BE2C (cell line): ENCODE data around the gene DPPA4.

Experiments
- DNase-seq: peaks from one replicate; pipeline ENCODE4 v3.0.0-alpha.2; 2020
- H3K27me3 ChIP-seq: fragments of 250-450 bp; sonication (Bioruptor Pico); 2 replicates; pipeline ENCODE4 v1.5.1; 2020; ENCODE audit warnings: mild to moderate bottlenecking
- H3K36me3 ChIP-seq: fragments of 250-450 bp; sonication (Bioruptor Pico); 2 replicates; pipeline ENCODE4 v1.5.1; 2020; ENCODE audit warnings: mild to moderate bottlenecking
- H3K4me1 ChIP-seq: fragments of 250-450 bp; sonication (Bioruptor Pico); 2 replicates; pipeline ENCODE4 v1.5.1; 2020
- H3K4me3 ChIP-seq: 2 replicates; pipeline ENCODE4 v1.5.1; 2011; ENCODE audit warnings: low read depth, low read length
- H3K9me3 ChIP-seq: fragments of 250-450 bp; sonication (Bioruptor Pico); 2 replicates; pipeline ENCODE4 v1.5.1; 2020
- TF ChIP-seq, protein P1 (sequence below): IDR thresholded peaks from 2 replicates; pipeline ENCODE4 v1.5.1; 2012; ENCODE audit warnings: mild to moderate bottlenecking, low read depth, low read length

DPPA4 gene

GRCh38 chr3:109346099-109346498 lies 8.8 kb upstream of the DPPA4 start:
- TF ChIP-seq, protein P1, sequence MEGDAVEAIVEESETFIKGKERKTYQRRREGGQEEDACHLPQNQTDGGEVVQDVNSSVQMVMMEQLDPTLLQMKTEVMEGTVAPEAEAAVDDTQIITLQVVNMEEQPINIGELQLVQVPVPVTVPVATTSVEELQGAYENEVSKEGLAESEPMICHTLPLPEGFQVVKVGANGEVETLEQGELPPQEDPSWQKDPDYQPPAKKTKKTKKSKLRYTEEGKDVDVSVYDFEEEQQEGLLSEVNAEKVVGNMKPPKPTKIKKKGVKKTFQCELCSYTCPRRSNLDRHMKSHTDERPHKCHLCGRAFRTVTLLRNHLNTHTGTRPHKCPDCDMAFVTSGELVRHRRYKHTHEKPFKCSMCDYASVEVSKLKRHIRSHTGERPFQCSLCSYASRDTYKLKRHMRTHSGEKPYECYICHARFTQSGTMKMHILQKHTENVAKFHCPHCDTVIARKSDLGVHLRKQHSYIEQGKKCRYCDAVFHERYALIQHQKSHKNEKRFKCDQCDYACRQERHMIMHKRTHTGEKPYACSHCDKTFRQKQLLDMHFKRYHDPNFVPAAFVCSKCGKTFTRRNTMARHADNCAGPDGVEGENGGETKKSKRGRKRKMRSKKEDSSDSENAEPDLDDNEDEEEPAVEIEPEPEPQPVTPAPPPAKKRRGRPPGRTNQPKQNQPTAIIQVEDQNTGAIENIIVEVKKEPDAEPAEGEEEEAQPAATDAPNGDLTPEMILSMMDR, result no peak
- no peak overlapping the region for H3K4me3 ChIP-seq
- no peaks in the 10 kb centered on the region for H3K27me3 ChIP-seq
- DNase-seq, result no peak
- H3K4me1 ChIP-seq, result no peaks in the 10 kb centered on the region
- H3K9me3 ChIP-seq, result no peaks in the 10 kb centered on the region
- no peaks in the 10 kb centered on the region for H3K36me3 ChIP-seq

GRCh38 chr3:109339714-109340648 lies 2.6 kb upstream of the DPPA4 start:
- H3K4me1 ChIP-seq, result no peaks in the 10 kb centered on the region
- TF ChIP-seq, protein P1, result no peak
- no peak overlapping the region for H3K4me3 ChIP-seq
- no peaks in the 10 kb centered on the region for H3K9me3 ChIP-seq
- no peaks in the 10 kb centered on the region for H3K36me3 ChIP-seq
- H3K27me3 ChIP-seq, result no peaks in the 10 kb centered on the region
- no peak for DNase-seq

- no peaks in the 10 kb centered on the region for H3K4me1 ChIP-seq
- no peaks in the 10 kb centered on the region for H3K9me3 ChIP-seq
- no peak overlapping the region for H3K4me3 ChIP-seq
- H3K36me3 ChIP-seq, result no peaks in the 10 kb centered on the region
- TF ChIP-seq, protein P1, result no peak
- H3K27me3 ChIP-seq, result no peaks in the 10 kb centered on the region
- no peak for DNase-seq
These were observed 1.9 kb upstream of the DPPA4 start for GRCh38 chr3:109339197-109339596.

GRCh38 chr3:109338322-109338721 lies 976 bp upstream of the DPPA4 start:
- no peaks in the 10 kb centered on the region for H3K4me1 ChIP-seq
- no peaks in the 10 kb centered on the region for H3K27me3 ChIP-seq
- TF ChIP-seq, protein P1, result no peak
- H3K9me3 ChIP-seq, result no peaks in the 10 kb centered on the region
- H3K36me3 ChIP-seq, result no peaks in the 10 kb centered on the region
- no peak overlapping the region for H3K4me3 ChIP-seq
- DNase-seq, result no peak

DNA sequence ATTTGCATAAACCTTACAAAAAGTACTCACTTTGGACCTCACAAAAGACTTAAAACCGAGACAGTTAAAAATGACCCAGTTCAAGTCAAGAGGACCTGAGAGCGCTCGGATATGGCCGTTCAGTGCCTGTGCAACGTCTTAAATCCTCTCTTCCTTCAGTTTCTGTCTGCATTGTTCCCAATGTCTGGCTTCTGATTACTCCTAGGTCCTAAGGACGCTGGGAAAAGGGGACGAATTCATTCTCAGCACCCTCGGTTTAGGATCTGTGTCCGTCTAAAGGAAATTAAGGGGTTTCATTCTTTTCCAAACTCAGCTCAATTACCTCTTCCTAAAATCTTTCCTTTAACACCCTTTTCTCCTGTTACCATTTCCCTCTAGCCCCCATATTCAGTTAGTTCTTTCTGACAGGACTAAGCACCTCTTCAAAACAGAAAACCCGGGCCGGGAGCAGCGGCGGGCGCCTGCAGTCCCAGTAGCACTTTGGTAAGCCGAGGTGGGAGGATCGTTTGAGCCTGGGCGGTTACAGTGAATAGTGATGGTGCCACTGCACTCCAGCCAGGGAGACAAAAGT lies 970 bp downstream of the DPPA4 start:
- H3K4me1 ChIP-seq, result no peaks in the 10 kb centered on the region
- no peaks in the 10 kb centered on the region for H3K9me3 ChIP-seq
- DNase-seq, result no peak
- H3K36me3 ChIP-seq, result no peaks in the 10 kb centered on the region
- no peak overlapping the region for H3K4me3 ChIP-seq
- TF ChIP-seq, protein P1, result no peak
- H3K27me3 ChIP-seq, result no peaks in the 10 kb centered on the region

GRCh38 chr3:109334572-109334971 lies 2.8 kb downstream of the DPPA4 start:
- no peak overlapping the region for H3K4me3 ChIP-seq

More at GRCh38 chr3:109334572-109334971, 2.8 kb downstream of the DPPA4 start:
- DNase-seq, result no peak
- Histone ChIP-seq H3K9me3 (no peaks in the 10 kb centered on the region), H3K27me3 (no peaks in the 10 kb centered on the region), H3K36me3 (no peaks in the 10 kb centered on the region), H3K4me1 (no peaks in the 10 kb centered on the region)
- TF ChIP-seq, protein P1, result no peak
